Measurements from ENCODE around the gene HMX3.

GRCh38 chr10:123103944-123104343 lies 31.8 kb upstream of the HMX3 start:
- TF ChIP-seq, protein P1, sequence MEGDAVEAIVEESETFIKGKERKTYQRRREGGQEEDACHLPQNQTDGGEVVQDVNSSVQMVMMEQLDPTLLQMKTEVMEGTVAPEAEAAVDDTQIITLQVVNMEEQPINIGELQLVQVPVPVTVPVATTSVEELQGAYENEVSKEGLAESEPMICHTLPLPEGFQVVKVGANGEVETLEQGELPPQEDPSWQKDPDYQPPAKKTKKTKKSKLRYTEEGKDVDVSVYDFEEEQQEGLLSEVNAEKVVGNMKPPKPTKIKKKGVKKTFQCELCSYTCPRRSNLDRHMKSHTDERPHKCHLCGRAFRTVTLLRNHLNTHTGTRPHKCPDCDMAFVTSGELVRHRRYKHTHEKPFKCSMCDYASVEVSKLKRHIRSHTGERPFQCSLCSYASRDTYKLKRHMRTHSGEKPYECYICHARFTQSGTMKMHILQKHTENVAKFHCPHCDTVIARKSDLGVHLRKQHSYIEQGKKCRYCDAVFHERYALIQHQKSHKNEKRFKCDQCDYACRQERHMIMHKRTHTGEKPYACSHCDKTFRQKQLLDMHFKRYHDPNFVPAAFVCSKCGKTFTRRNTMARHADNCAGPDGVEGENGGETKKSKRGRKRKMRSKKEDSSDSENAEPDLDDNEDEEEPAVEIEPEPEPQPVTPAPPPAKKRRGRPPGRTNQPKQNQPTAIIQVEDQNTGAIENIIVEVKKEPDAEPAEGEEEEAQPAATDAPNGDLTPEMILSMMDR (IDR thresholded peaks at IDR 0.05) = no peak
- no peak for TF ChIP-seq POLR2A (IDR thresholded peaks at IDR 0.05)
